RWPE1 (cell line): ENCODE measurements around the gene MKNK2.
A peak's percentile ranks its signal among the peaks of the same experiment; 100 is the strongest.

Source experiments
- CTCF ChIA-PET: fragments of 350-600 bp; sonication (Branson Sonifier 250); formaldehyde crosslinking; extraction: SDS; loops from one replicate; lab custom pipeline; 2021; lab: Yijun Ruan, JAX
- POLR2A ChIA-PET: fragments of 400-600 bp; formaldehyde crosslinking; extraction: SDS; loops from one replicate; lab custom pipeline; 2020; ENCODE audit warnings: antibody characterized with exemption; ENCODE audit not compliant: low non-redundant PET; lab: Yijun Ruan, JAX
- DNase-seq: peaks from one replicate; pipeline ENCODE4 v3.0.0; 2012; ENCODE audit warnings: low spot score
- H3K27ac ChIP-seq: fragments of 450-650 bp; 2 replicates; pipeline ENCODE4 v1.5.1; 2017
- TF ChIP-seq, protein P1 (sequence below): fragments of 450-650 bp; conservative IDR thresholded peaks from 2 replicates; pipeline ENCODE4 v1.5.1; 2017; ENCODE audit warnings: low read depth, mild to moderate bottlenecking

The MKNK2 gene

DNA sequence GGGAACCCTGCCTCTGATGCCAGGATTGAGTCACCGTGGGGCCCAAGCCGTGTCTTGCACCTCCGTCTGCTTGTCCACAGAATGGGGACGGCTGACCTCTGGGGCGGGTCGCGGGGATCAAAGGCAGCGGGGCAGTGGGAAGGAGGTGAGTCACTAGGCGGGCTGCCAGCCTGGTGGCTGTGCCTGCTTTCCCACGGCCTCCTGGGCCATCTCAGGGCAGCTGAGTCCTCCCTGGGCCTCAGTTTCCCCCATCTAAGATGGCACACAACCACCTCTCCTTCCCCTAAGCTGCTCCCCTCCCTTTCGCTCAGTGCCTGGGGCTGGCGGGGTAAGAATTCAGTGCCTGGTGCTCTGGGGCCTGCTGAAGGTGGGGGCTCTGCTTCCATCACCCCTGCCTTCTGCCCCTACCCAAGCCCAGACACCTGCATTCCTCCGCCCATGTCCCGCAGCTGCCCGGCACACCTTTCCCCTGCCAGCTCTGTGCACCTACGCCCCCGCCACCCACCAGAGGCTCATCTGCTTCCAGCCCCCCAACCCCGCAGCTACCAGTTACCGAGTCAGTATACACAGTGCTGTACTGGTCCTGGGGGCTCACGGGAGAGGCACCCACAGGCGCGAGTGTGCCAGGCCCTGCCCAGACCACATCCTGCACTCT is 3.5 kb downstream of the MKNK2 start:
- POLR2A ChIA-PET = no interaction called here
- no peak for DNase-seq
- TF ChIP-seq, protein P1, sequence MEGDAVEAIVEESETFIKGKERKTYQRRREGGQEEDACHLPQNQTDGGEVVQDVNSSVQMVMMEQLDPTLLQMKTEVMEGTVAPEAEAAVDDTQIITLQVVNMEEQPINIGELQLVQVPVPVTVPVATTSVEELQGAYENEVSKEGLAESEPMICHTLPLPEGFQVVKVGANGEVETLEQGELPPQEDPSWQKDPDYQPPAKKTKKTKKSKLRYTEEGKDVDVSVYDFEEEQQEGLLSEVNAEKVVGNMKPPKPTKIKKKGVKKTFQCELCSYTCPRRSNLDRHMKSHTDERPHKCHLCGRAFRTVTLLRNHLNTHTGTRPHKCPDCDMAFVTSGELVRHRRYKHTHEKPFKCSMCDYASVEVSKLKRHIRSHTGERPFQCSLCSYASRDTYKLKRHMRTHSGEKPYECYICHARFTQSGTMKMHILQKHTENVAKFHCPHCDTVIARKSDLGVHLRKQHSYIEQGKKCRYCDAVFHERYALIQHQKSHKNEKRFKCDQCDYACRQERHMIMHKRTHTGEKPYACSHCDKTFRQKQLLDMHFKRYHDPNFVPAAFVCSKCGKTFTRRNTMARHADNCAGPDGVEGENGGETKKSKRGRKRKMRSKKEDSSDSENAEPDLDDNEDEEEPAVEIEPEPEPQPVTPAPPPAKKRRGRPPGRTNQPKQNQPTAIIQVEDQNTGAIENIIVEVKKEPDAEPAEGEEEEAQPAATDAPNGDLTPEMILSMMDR = no peak
- H3K27ac ChIP-seq = peak overlapping the region; percentile 100
- CTCF ChIA-PET = interaction anchor here (0.6 to 1.0 kb wide), 5 partner anchors 12 to 176 kb away, joined by 3 to 7 read pairs (median 4); no protein-coding TSS in a partner anchor

DNA sequence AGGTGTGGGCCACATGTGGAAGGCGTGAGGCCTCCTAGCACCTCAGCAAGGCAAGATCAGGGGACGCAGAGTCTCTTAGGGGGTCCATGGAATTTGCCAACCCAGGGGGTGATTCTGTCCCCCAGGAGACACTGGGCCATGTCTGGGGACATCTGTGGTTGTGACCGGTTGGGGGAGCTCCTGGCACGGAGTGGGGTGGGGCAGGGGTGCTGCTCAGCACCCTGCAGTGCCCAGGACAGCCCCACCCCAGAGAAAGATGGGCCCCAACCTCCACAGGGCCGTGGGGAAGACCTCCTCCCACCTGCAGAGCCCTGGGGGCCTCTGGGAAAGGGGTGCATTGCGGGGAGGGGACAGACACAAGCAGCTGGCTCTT is 4.0 kb downstream of the MKNK2 start:
- CTCF ChIA-PET = interaction anchor here (0.6 to 1.0 kb wide), 4 partner anchors 12 to 175 kb away, joined by 3 to 7 read pairs (median 4); no protein-coding TSS in a partner anchor
- POLR2A ChIA-PET = interaction anchor here (0.7 kb wide), 1 partner anchor 9 kb away, joined by 3 read pairs; no protein-coding TSS in a partner anchor
- no peak for DNase-seq
- TF ChIP-seq, protein P1 = no peak
- peak overlapping the region; percentile 100 for H3K27ac ChIP-seq

DNA sequence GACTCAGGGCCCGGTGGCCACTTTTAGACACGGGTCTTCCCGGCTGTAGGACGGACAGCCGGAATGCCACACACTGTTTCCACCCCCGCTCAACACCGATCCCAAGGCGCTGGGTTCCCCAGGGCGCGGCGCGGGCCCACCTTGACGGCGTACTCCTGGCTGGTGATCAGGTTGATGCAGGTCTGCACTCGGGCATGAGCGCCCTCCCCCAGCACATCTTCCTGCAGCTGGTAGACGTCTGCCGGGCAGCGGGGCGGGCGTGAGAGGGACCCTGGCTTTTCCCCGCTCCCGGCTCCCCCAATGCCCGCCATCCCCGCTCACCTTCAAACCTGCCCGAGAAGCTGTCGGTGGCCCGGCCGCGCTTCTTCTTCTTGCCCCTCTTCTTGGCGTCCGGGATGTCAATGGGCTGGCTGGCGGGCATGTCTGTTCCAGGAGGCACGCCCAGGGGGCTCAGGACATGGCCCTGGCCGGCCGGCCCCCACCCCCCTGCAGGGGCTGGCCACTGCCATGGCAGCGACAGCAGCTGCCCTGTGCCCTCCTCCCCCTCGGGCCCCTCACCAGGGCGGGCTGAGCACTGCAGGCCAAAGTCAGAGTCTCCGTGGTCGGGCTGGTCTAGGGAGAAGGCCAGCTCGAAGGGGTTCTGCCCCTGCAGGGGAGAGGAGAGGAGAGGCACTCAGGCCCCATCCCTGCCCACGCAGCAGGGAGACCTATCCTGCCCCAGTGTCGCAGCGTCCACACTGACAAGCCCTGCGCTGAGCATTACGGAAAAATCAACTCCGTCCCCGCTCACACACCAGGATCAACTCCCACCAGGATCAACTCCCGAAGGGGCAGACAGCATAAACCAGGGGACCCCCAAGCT is 4.8 kb downstream of the MKNK2 start:
- peak overlapping the region; percentile 100 for H3K27ac ChIP-seq
- ChIA-PET POLR2A (interaction anchor here (0.7 kb wide), 1 partner anchor 10 kb away, joined by 3 read pairs; no protein-coding TSS in a partner anchor), CTCF (interaction anchor here (1.0 kb wide), 1 partner anchor 27 kb away, joined by 7 read pairs; no protein-coding TSS in a partner anchor)
- TF ChIP-seq, protein P1 = no peak
- no peak for DNase-seq

DNA sequence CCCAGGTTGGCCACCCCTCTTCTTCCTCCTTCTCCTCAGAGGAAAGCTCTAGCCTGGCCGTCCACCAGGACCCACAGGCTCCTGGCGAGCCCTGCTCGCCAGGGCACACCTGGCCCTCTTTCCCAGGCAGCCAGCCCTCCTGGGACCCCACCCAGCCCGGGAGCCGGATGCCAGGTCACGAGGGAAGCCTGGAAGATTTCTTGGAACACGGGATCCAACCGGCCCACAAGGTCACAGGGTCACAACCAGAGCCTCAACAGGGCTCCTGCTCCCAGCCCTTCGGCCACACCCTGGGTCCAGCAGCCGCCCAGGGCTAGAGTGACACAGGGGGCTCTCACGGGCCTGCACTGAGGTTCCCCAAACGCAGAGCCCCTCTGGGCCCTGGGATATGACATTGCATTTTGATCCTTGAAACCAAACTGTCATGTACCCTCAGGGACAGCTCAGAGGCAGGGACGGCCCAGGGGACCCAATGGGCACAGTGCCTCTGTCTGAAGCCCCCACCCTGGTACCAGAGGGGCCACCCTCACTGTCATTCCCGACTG is 5.5 kb downstream of the MKNK2 start:
- POLR2A ChIA-PET = no interaction called here
- no peak for DNase-seq
- TF ChIP-seq, protein P1 = no peak
- CTCF ChIA-PET = no interaction called here
- H3K27ac ChIP-seq = peak overlapping the region; percentile 100

DNA sequence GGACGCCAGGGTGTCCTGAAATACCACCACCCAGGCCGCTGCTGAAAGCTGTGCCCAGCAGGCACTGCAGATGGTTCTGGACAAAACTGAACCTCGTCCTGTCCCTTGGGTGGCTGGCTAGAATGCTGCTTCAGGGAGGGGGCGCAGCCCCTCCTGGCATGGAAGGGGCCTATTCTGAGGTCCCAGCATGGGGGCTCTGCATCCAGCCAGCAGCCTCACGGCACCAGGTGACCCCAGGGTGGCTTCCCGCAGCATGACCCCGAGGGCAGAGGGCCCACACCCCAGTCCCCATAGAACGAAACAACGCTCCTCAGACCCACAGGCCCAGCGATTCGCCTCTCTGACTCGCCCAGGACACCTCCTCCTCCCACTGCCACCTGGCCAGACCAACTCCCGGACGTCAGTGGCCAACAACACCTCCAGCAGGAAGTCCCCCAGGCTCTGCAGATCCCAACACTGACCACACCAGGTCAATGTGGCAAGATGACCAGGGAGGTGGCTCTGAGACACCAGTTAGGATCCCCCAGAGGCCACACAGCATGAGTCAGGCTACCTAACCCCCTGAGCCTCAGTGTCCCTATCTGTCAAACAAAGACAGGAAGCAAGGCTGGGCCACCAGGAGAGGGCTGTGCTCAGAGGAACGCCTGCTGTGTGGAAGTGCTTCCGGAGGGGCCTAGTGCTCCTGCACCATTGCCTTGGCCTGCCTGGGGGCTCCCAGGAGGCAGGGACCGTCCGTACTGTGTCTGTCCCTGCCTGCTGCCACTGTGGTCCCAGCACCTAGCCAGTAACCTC is 6.1 kb downstream of the MKNK2 start:
- TF ChIP-seq, protein P1 = no peak
- ChIA-PET POLR2A (no interaction called here), CTCF (interaction anchor here (0.8 to 1.0 kb wide), 2 partner anchors 8 to 25 kb away, joined by 3 to 10 read pairs; no protein-coding TSS in a partner anchor)
- DNase-seq = no peak
- peak overlapping the region; percentile 100 for H3K27ac ChIP-seq
